LNCAP (cell line): ENCODE results near the gene MYO7A.

Experiments used
- TF ChIP-seq, protein P1 (sequence below): fragments of 450-650 bp; IDR thresholded peaks from 2 replicates; pipeline ENCODE4 v1.5.1; 2017; ENCODE audit warnings: mild to moderate bottlenecking

Gene MYO7A

DNA sequence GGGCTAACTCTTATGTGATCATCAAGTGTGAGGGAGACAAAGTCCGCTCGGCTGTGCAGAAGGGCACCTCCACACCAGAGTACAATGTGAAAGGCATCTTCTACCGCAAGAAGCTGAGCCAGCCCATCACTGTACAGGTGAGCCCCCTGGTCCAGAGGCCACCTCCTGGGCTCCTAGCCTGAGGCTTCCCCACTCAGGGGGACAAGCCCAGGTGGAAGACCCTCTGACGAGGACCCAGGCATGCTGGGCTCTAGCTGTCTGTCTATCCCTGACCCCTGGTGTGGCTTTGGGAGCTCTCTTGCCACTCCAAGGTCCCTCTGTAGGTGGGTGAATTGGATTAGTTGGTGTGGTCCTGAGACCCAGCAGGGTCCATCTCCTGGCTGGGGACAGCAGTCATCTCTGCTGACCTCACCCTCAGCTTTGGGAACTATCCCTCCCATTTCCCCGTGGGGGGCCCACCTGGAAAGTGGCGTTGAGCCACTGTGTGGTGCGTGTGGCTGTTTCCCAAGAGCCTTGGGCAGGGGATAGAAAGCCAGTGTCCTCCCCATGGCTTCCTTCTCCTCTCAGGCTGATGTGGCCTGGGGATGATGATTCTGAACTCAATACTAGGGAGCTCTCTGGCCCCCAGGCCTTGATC, 5.4 kb upstream of the MYO7A start:
- TF ChIP-seq, protein P1, sequence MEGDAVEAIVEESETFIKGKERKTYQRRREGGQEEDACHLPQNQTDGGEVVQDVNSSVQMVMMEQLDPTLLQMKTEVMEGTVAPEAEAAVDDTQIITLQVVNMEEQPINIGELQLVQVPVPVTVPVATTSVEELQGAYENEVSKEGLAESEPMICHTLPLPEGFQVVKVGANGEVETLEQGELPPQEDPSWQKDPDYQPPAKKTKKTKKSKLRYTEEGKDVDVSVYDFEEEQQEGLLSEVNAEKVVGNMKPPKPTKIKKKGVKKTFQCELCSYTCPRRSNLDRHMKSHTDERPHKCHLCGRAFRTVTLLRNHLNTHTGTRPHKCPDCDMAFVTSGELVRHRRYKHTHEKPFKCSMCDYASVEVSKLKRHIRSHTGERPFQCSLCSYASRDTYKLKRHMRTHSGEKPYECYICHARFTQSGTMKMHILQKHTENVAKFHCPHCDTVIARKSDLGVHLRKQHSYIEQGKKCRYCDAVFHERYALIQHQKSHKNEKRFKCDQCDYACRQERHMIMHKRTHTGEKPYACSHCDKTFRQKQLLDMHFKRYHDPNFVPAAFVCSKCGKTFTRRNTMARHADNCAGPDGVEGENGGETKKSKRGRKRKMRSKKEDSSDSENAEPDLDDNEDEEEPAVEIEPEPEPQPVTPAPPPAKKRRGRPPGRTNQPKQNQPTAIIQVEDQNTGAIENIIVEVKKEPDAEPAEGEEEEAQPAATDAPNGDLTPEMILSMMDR: no peak

DNA sequence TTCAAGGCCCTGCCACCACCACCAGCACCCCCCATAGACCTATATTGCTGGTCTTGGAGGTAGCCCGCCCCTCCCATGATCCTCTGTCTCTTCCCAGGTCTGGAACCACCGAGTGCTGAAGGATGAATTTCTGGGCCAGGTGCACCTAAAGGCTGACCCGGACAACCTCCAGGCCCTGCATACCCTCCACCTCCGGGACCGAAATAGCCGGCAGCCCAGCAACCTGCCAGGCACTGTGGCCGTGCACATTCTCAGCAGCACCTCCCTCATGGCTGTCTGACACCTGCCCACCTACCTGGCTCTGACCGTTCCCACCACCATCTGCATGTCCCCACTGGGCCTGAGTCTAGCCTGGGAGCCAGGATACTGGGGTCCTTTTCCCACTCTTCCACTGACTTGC, 4.5 kb upstream of the MYO7A start:
- TF ChIP-seq, protein P1: no peak

DNA sequence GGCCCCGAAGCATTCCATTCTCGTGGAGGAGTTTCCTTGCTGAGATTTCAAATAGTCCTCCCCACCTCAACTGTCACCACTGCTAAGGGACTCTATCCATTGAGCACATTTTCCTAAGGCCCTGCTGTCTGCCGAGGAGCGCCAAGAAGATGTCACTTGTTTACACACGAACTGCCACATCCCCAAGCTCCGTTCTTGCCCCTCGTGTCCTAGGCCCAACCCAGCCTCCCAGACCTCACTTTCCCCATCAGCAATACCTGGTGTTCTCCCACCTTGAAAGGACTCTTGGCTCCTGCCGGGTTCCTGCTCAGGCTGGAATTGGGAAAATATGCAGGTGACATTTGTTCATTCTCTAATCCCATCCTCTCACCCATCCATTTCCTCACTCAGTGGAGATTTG, 4.0 kb upstream of the MYO7A start:
- TF ChIP-seq, protein P1: no peak

DNA sequence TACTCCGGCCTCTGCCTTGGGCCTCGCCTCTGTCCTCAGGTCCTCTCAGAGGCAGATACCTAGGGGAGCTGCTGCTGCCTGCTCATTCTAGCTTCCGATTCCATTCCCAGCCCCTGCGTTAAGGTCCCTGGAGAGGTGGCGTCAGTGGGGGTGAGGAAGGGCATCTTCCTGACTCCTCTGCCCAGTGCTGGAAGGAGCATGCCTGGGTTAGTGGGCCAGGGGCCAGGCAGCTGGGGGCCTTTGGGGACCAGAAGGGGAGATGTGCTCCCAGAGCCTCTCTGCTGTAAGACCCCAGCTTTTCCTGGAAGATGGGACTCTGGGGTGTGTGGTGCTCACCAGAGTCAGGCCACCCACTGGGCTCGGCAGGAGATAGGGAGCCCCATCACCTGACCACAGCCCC, 3.6 kb upstream of the MYO7A start:
- TF ChIP-seq, protein P1: no peak

DNA sequence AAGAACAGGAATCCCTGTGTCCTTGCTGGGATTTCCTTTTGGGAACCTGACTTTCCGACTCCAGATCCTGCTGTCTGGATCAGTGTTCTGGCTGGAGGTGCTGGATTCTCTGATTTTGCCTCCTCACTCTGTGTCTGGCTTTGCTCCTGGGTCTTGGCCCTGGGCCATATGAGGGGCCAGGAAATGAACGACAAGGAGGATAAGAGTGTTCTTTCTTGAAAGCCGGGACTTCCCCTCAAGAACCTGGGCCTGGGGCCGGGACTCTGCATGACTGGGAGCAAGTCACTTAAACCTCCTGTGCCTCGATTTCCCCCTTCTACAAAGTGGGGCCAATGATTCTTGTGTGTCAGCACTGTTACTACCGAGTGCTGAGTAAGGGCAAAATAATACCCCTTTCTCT, 2.9 kb upstream of the MYO7A start:
- TF ChIP-seq, protein P1: no peak

DNA sequence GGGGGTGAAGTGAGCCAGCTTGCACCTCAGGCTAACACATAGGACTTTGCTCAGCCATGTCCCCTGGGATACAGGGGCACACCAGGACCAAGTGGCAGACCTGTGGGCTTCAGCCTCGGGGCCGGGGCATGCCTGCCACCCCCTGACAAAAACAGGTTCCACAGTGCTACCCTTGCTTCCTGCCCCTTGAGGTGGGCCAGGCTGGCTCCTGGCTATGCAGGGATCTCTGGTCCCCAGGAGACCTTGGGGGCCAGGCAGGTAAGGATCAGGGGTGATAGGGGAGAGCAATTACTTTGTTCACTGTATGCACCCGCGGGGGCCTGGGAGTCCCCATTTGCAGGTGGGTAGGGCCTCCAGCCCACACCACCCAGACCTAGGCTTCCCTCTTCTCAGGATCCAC, 2.4 kb upstream of the MYO7A start:
- TF ChIP-seq, protein P1: no peak

DNA sequence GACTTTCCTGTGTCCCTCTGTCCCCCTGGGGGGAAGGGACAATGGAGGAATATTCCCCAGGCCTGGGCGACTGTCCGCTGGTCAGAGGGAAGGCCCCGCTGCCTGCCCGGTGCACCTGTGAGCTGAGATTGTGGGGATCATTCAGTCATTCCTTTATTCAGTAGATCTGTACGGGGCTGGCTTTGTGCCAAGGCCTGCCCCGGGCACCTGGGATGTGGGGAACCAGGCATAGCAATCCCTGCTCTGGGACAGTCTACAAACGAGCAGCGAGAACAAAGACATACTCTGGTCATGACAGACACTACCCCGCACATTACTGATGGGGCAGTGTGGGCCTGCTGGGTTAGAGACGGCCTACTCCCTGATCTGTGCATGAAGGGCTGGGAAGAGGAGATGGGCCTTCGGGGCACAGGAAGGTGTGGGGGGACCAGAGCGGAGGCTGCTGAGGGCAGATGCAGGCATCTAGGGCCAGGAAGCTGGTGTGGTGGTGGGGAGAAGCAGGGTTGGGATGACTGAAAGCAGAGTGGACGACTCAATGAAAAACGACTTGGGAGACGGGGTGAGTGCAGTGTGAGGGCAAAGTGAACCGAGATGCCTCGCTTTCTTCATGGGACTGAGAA, 1.8 kb upstream of the MYO7A start:
- TF ChIP-seq, protein P1: no peak
